ENCODE results near the gene SLA2.

GRCh38 chr20:36666181-36666740, 20.3 kb upstream of the SLA2 start:
- TF ChIP-seq CTCF (conservative IDR thresholded peaks at IDR 0.05; ENCODE audit: low read length) (peak; percentile 18; the same call in 1 of the 2 replicates), EZH2phosphoT487 (IDR thresholded peaks at IDR 0.05; ENCODE audit: borderline replicate concordance) (no peak)

All from Loucy (cell line).